Fibroblast of the conjunctiva (primary cell): ENCODE results near the gene BRWD1.

Source experiments
- DNase-seq: peaks from one replicate; pipeline ENCODE4 v3.0.0-alpha.2; 2010; ENCODE audit warnings: low read depth

Gene BRWD1

GRCh38 chr21:39313571-39314142 is at the start of gene BRWD1:
Gene BRWD1 (minus strand): TSS chr21:39313632. CDS start chr21:39313491, 141 bp downstream.
- peak; percentile 45 for DNase-seq

- DNase-seq, result no peak
Measured at GRCh38 chr21:39362733-39363132, 49.3 kb upstream of the BRWD1 start.

- no peak for DNase-seq
Measured at GRCh38 chr21:39359382-39359781, 46.0 kb upstream of the BRWD1 start.

GRCh38 chr21:39353295-39353694 is 39.9 kb upstream of the BRWD1 start:
- DNase-seq, result no peak

- no peak for DNase-seq
Measured at GRCh38 chr21:39350094-39351005, 36.9 kb upstream of the BRWD1 start.

GRCh38 chr21:39349211-39350093 is 36.0 kb upstream of the BRWD1 start:
- DNase-seq, result peak; percentile 87

- peak; percentile 76 for DNase-seq
Measured at GRCh38 chr21:39348355-39349210, 35.2 kb upstream of the BRWD1 start, which contains the start of gene HMGN1. Gene HMGN1 (minus strand): TSS chr21:39349088. CDS start chr21:39348917, 171 bp downstream.

GRCh38 chr21:39348040-39348354 is 34.6 kb upstream of the BRWD1 start:
- DNase-seq, result no peak

GRCh38 chr21:39347537-39347936 is 34.1 kb upstream of the BRWD1 start:
- no peak for DNase-seq

- no peak for DNase-seq
Measured at GRCh38 chr21:39346671-39347331, 33.4 kb upstream of the BRWD1 start.

- DNase-seq, result no peak
Measured at GRCh38 chr21:39346206-39346605, 32.8 kb upstream of the BRWD1 start.

- DNase-seq, result no peak
Measured at GRCh38 chr21:39345440-39345839, 32.0 kb upstream of the BRWD1 start.

- DNase-seq, result no peak
Measured at GRCh38 chr21:39344848-39345247, 31.4 kb upstream of the BRWD1 start.

- DNase-seq, result no peak
Measured at GRCh38 chr21:39341249-39341923, 28.0 kb upstream of the BRWD1 start.

GRCh38 chr21:39340687-39341086 is 27.3 kb upstream of the BRWD1 start:
- DNase-seq, result no peak

- no peak for DNase-seq
Measured at GRCh38 chr21:39339231-39339630, 25.8 kb upstream of the BRWD1 start.

GRCh38 chr21:39336457-39337008 is 23.1 kb upstream of the BRWD1 start:
- no peak for DNase-seq

- no peak for DNase-seq
Measured at GRCh38 chr21:39334611-39335010, 21.2 kb upstream of the BRWD1 start.

GRCh38 chr21:39332175-39332574 is 18.7 kb upstream of the BRWD1 start:
- DNase-seq, result no peak

- DNase-seq, result no peak
Measured at GRCh38 chr21:39330001-39330400, 16.6 kb upstream of the BRWD1 start.
